ENCODE results near the gene MYH9.

DNA sequence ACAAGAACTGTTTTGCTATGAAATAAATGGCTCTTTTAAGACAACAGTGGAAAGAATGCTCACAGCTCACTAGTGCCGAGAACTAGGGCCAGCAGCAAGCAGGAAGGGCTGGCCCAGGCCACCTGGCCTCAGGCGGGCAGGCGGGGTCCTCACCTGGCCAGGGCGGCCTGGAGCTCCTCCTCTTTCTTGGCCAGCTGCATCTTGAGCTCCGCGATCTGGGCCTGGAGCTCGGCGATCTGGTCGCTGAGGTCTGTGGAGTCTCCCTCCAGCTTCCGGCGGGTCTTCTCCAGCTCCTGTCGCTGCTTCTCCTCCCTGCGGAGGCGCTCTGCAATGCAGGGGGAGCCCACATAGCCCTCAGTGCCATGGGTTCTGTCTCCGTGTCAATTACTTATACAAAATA lies 91.1 kb downstream of the MYH9 start:
- TF ChIP-seq, protein P1, sequence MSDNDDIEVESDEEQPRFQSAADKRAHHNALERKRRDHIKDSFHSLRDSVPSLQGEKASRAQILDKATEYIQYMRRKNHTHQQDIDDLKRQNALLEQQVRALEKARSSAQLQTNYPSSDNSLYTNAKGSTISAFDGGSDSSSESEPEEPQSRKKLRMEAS (IDR thresholded peaks at IDR 0.05; ENCODE audit: low read depth): no peak
- TF ChIP-seq RXRA (IDR thresholded peaks at IDR 0.05; ENCODE audit: borderline replicate concordance, low read depth) (no peak), CTCF (IDR thresholded peaks at IDR 0.05) (no peak), CHD2 (IDR thresholded peaks at IDR 0.05; ENCODE audit: low read length, partially characterized antibody) (no peak), GATA2 (CRISPR knock-in tag; IDR thresholded peaks at IDR 0.05) (no peak), RAD21 (IDR thresholded peaks at IDR 0.05; ENCODE audit: low read length) (no peak)
- TF ChIP-seq, protein P2, sequence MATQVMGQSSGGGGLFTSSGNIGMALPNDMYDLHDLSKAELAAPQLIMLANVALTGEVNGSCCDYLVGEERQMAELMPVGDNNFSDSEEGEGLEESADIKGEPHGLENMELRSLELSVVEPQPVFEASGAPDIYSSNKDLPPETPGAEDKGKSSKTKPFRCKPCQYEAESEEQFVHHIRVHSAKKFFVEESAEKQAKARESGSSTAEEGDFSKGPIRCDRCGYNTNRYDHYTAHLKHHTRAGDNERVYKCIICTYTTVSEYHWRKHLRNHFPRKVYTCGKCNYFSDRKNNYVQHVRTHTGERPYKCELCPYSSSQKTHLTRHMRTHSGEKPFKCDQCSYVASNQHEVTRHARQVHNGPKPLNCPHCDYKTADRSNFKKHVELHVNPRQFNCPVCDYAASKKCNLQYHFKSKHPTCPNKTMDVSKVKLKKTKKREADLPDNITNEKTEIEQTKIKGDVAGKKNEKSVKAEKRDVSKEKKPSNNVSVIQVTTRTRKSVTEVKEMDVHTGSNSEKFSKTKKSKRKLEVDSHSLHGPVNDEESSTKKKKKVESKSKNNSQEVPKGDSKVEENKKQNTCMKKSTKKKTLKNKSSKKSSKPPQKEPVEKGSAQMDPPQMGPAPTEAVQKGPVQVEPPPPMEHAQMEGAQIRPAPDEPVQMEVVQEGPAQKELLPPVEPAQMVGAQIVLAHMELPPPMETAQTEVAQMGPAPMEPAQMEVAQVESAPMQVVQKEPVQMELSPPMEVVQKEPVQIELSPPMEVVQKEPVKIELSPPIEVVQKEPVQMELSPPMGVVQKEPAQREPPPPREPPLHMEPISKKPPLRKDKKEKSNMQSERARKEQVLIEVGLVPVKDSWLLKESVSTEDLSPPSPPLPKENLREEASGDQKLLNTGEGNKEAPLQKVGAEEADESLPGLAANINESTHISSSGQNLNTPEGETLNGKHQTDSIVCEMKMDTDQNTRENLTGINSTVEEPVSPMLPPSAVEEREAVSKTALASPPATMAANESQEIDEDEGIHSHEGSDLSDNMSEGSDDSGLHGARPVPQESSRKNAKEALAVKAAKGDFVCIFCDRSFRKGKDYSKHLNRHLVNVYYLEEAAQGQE (IDR thresholded peaks at IDR 0.05; ENCODE audit: low read depth, low read length): no peak

Data from SK-N-SH (cell line).